ENCODE data around the gene MICAL2.

DNA sequence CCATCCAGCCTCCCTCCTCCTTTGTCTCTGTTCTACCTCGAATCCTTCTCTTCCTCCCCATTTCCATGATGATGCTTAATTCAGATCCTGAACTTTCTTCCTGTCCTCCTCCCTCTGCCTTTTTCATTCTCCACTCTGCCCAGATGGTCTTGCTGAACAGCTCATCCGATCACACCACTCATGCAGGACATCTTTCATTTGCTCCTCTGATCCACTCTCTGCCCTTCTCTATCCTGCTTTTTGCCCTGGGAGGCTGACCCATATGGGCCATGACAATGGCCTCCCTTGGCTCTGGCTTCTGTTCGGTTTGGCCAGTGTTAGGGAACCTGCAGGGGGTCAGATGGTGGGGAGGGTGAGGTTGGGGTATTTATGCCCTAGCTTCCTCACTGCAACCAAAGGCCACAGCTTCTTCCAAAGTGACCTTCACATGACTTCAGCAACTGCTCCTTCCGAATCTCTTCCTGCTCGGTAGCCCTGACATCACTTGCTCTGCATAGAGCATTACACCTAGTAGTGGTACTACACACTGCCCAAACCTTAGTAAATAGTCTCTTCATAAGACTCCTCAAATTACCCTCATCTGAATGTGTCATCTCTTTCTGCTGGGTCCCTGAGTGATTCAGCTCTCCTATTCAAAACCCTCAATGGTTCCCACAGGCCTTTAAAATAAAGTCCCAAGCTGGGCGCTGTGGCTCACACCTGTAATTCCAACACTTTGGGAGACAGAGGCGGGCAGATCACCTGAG lies 32.7 kb upstream of the MICAL2 start:
- TF ChIP-seq, protein P1, sequence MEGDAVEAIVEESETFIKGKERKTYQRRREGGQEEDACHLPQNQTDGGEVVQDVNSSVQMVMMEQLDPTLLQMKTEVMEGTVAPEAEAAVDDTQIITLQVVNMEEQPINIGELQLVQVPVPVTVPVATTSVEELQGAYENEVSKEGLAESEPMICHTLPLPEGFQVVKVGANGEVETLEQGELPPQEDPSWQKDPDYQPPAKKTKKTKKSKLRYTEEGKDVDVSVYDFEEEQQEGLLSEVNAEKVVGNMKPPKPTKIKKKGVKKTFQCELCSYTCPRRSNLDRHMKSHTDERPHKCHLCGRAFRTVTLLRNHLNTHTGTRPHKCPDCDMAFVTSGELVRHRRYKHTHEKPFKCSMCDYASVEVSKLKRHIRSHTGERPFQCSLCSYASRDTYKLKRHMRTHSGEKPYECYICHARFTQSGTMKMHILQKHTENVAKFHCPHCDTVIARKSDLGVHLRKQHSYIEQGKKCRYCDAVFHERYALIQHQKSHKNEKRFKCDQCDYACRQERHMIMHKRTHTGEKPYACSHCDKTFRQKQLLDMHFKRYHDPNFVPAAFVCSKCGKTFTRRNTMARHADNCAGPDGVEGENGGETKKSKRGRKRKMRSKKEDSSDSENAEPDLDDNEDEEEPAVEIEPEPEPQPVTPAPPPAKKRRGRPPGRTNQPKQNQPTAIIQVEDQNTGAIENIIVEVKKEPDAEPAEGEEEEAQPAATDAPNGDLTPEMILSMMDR (IDR thresholded peaks at IDR 0.05): no peak
- TF ChIP-seq EZH2 (IDR thresholded peaks at IDR 0.05; ENCODE audit: borderline replicate concordance, insufficient read depth, low read depth, low read length, poor library complexity, severe bottlenecking): no peak

Data from B cell (primary cell).